ENCODE data around the gene HIPK2.

DNA sequence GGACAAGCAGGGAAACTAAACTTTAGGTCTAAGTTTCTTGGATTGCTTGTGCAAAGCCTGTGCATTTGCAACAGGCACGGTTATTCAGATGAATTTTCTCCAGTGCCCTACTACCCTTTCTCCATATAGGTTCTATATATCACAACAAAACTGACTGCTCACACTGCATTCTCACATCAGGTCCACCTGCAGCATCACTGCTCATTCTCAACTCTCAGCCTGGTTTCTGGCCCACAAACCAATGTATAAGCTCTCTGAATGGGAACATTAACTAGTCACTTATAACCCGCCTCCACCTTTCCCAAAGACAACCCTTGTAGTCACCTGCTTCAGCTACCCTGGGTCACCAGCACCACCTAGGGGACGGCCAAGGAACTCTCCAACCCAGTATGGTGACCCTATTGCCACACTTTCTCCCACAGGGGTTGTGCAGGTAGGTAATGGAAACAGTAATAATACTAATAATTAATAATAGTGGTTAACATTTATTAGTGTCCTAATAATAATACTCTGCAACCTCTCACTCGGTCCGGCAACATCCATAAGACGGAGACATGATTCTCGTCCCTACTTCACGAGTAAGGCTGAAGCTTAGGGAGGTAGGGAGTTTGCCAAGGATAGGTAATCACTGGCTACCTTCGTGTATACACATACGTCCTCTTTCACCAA lies 157.0 kb downstream of the HIPK2 start:
- no peak for TF ChIP-seq POLR2A (IDR thresholded peaks at IDR 0.05)
- TF ChIP-seq, protein P1, sequence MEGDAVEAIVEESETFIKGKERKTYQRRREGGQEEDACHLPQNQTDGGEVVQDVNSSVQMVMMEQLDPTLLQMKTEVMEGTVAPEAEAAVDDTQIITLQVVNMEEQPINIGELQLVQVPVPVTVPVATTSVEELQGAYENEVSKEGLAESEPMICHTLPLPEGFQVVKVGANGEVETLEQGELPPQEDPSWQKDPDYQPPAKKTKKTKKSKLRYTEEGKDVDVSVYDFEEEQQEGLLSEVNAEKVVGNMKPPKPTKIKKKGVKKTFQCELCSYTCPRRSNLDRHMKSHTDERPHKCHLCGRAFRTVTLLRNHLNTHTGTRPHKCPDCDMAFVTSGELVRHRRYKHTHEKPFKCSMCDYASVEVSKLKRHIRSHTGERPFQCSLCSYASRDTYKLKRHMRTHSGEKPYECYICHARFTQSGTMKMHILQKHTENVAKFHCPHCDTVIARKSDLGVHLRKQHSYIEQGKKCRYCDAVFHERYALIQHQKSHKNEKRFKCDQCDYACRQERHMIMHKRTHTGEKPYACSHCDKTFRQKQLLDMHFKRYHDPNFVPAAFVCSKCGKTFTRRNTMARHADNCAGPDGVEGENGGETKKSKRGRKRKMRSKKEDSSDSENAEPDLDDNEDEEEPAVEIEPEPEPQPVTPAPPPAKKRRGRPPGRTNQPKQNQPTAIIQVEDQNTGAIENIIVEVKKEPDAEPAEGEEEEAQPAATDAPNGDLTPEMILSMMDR (IDR thresholded peaks at IDR 0.05), result peak in 2 of 4 experiments; percentile 46
